ENCODE data around the gene KATNBL1. TPM values are rescaled to one million over a fixed set of nuclear protein-coding genes. Genes with fewer than 3 reads are reported as not detected.
"Not testable (repeated sequence)": the region's sequence is repeated elsewhere in the genome, so short reads cannot be mapped to it uniquely, and the experiment has no call there.

Gene KATNBL1
- polyA plus RNA-seq, 4 donors, result 8.6 to 40.3 (median 13.8) TPM

DNA sequence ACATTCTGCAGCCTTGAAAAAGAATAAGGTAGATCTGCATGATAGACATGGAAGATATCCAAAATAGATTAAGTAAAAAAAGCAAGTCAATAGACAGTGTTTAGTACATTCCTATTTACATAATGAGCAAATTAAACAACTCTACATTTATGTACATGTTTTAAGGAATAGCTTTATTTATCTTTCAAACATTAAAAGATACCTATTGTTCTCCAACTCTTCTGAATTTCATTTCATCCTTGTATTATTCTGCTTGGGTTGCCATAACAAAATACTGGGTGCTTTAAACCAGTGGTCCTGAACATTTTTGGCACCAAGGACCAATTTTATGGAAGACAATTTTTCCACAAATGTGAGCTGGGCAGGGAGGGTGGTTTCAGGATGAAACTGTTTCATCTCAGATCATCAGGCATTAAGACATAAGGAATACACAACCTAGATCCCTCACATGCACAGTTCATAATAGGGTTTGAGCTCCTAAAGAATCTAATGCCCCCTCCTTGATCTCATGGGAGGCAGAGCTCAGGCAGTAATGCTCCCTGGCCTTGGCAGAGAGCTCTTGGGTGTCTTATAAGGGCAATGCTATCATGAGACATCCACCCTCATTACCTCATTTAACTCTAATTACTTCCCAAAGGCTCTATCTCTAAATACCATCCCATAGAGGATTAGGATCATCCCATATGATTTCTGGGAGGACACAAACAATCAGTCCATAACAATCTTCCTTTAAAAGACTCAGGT, 6.8 kb upstream of the KATNBL1 start:
- H3K4me1 ChIP-seq (ENCODE audit: control insufficient read depth in 3 of 3, insufficient read depth in 2 of 3, low read depth in 1 of 3, low read length in 2 of 3), result no peaks in the 10 kb centered on the region
- no peak overlapping the region for H3K27ac ChIP-seq (ENCODE audit: low read depth in 1 of 3, low read length in 2 of 3)
- H3K4me3 ChIP-seq (ENCODE audit: low read depth in 1 of 3, low read length in 3 of 3), result no peak overlapping the region
- no peak for FAIRE-seq
- no peak for DNase-seq
- H3K27me3 ChIP-seq (ENCODE audit: control insufficient read depth in 3 of 3, insufficient read depth in 3 of 3, low read length in 3 of 3), result peaks cover 0 to 6% (median 0%) of the 10 kb centered on the region in 3 donors
- H3K36me3 ChIP-seq (ENCODE audit: control insufficient read depth in 3 of 3, insufficient read depth in 2 of 3, low read depth in 1 of 3, low read length in 3 of 3), result no peaks in the 10 kb centered on the region
- no peaks in the 10 kb centered on the region for H3K9me3 ChIP-seq (ENCODE audit: control insufficient read depth in 2 of 2, insufficient read depth in 1 of 2, low read depth in 1 of 2, low read length in 1 of 2)

DNA sequence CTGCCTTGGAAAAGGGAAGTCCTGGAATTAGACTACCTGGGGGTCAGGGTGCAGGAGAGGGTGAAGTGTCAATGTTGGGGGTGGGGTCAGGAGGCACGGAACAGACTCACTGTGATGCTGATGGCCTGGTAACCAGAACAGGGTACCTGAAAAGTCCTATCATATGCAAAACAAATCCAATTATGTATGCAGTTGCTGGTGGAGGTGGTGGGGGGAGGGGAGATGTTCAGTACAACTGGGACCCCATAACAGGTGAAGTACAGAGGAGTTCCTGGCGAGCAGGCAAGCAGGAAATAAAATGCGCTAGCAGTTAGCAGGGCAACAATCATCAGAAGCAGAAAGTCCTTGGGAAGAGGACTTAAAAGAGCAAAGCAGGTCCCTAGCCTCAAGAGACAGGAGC, 4.2 kb upstream of the KATNBL1 start:
- Histone ChIP-seq H3K9me3 (ENCODE audit: control insufficient read depth in 2 of 2, insufficient read depth in 1 of 2, low read depth in 1 of 2, low read length in 1 of 2) (no peaks in the 10 kb centered on the region), H3K4me1 (ENCODE audit: control insufficient read depth in 3 of 3, insufficient read depth in 2 of 3, low read depth in 1 of 3, low read length in 2 of 3) (no peaks in the 10 kb centered on the region), H3K36me3 (ENCODE audit: control insufficient read depth in 3 of 3, insufficient read depth in 2 of 3, low read depth in 1 of 3, low read length in 3 of 3) (no peaks in the 10 kb centered on the region), H3K4me3 (ENCODE audit: low read depth in 1 of 3, low read length in 3 of 3) (no peak overlapping the region), H3K27ac (ENCODE audit: low read depth in 1 of 3, low read length in 2 of 3) (no peak overlapping the region), H3K27me3 (ENCODE audit: control insufficient read depth in 3 of 3, insufficient read depth in 3 of 3, low read length in 3 of 3) (peaks cover 0 to 6% (median 0%) of the 10 kb centered on the region in 3 donors)
- WGBS, 3 donors, result 54 to 64% (median 56%) methylated on average over 3 of the region's 3 CpGs
- DNase-seq (no peak), FAIRE-seq (no peak)

DNA sequence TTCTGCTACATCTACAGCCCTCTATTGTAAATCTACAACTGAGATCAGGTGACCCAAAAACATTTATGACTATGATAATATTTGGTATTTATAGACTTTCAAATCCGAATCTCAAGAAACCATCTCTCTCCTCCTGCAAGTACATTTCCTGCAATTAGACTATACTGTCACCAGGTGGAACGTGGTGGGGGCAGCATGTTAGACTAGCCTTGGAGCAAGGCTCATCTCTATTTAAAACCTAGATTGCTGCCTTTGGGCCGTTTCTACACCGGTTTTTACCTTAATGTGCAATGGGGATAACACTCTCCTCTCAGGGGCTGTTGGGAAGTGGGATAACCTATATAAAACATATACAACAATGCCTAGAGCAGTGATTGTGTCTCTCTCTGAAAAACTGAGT, 3.8 kb upstream of the KATNBL1 start:
- 12 to 36% (median 23%) methylated on average over 4 of the region's 4 CpGs for WGBS, 3 donors
- no peak for FAIRE-seq
- no peak for DNase-seq

DNA sequence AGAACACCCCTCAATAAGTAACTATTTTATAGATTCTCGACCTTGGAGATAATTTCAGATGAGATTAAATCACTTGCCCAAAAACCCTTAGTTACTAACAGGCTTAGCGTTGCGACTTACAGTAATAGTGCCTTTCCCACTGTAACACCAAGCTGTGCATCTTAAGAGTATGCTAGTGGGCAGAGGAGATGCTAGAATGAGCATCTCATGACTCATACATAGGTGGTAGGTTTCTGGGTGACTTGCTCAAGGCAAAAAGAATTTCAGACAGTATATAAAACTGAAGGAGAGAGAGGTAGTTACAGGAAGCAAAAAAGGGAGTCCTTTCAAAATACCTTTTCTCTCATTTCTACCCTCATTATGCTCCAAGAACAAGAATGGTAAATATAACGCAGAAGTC, 3.9 kb downstream of the KATNBL1 start:
- peaks cover 2 to 6% (median 4%) of the 10 kb centered on the region in 3 donors for H3K4me1 ChIP-seq (ENCODE audit: control insufficient read depth in 3 of 3, insufficient read depth in 2 of 3, low read depth in 1 of 3, low read length in 2 of 3)
- peaks cover 0 to 6% (median 0%) of the 10 kb centered on the region in 3 donors for H3K36me3 ChIP-seq (ENCODE audit: control insufficient read depth in 3 of 3, insufficient read depth in 2 of 3, low read depth in 1 of 3, low read length in 3 of 3)
- H3K4me3 ChIP-seq (ENCODE audit: low read depth in 1 of 3, low read length in 3 of 3), result no peak overlapping the region
- 82 to 88% (median 88%) methylated on average over 4 of the region's 4 CpGs for WGBS, 3 donors
- DNase-seq, result no peak
- no peaks in the 10 kb centered on the region for H3K9me3 ChIP-seq (ENCODE audit: control insufficient read depth in 2 of 2, insufficient read depth in 1 of 2, low read depth in 1 of 2, low read length in 1 of 2)
- H3K27ac ChIP-seq (ENCODE audit: low read depth in 1 of 3, low read length in 2 of 3), result no peak overlapping the region
- FAIRE-seq, result no peak
- H3K27me3 ChIP-seq (ENCODE audit: control insufficient read depth in 3 of 3, insufficient read depth in 3 of 3, low read length in 3 of 3), result no peaks in the 10 kb centered on the region

More for the DNA sequence above, 3.8 kb upstream of the KATNBL1 start:
- no peak overlapping the region for H3K27ac ChIP-seq (ENCODE audit: low read depth in 1 of 3, low read length in 2 of 3)
- no peaks in the 10 kb centered on the region for H3K36me3 ChIP-seq (ENCODE audit: control insufficient read depth in 3 of 3, insufficient read depth in 2 of 3, low read depth in 1 of 3, low read length in 3 of 3)
- H3K27me3 ChIP-seq (ENCODE audit: control insufficient read depth in 3 of 3, insufficient read depth in 3 of 3, low read length in 3 of 3), result peaks cover 0 to 6% (median 0%) of the 10 kb centered on the region in 3 donors
- peaks cover 0 to 2% (median under 1%) of the 10 kb centered on the region in 3 donors for H3K4me1 ChIP-seq (ENCODE audit: control insufficient read depth in 3 of 3, insufficient read depth in 2 of 3, low read depth in 1 of 3, low read length in 2 of 3)
- H3K4me3 ChIP-seq (ENCODE audit: low read depth in 1 of 3, low read length in 3 of 3), result no peak overlapping the region
- H3K9me3 ChIP-seq (ENCODE audit: control insufficient read depth in 2 of 2, insufficient read depth in 1 of 2, low read depth in 1 of 2, low read length in 1 of 2), result no peaks in the 10 kb centered on the region

DNA sequence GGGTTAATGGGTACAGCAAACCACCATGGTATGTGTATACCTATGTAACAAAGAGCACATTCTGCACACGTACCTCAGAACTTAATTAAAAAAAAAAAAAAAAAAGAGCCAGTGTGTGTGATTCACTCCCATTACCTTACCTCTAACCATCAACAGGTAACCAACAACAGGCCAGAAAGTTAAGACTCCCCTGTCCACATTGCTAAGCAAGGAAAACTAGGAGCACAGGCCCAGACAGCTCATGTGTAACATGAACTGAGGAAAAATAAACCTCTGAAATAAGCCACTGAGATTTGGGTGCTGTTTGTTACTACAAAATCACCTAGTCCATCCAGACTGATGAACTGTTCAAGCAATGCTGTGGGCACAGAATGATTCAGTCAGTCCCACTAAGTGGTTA, 6.0 kb downstream of the KATNBL1 start:
- FAIRE-seq, result no peak
- peaks cover 2 to 6% (median 4%) of the 10 kb centered on the region in 3 donors for H3K4me1 ChIP-seq (ENCODE audit: control insufficient read depth in 3 of 3, insufficient read depth in 2 of 3, low read depth in 1 of 3, low read length in 2 of 3)
- no peak for DNase-seq

DNA sequence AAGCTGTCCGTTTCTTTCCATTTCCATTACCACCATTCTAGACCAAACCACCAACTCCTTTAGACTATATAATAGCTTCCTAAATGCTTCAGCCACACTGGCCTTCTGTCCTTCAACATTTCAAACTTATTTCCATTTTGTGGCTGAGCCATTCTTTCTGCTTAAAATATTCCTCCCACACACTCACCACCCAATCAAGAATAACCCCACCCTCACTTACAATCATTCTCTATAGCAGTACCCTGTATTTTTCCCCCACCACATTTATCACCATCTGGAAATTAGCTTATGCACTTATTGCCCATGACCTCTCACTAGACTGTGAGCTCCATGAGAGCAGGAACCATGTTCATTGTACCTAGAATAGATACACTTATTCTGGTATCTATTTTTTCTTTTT, 6.6 kb downstream of the KATNBL1 start:
- 82 to 91% (median 90%) methylated on average over 1 of the region's 1 CpG for WGBS, 3 donors
- no peak for DNase-seq
- Histone ChIP-seq H3K27me3 (ENCODE audit: control insufficient read depth in 3 of 3, insufficient read depth in 3 of 3, low read length in 3 of 3) (no peaks in the 10 kb centered on the region), H3K36me3 (ENCODE audit: control insufficient read depth in 3 of 3, insufficient read depth in 2 of 3, low read depth in 1 of 3, low read length in 3 of 3) (peaks cover 0 to 10% (median 0%) of the 10 kb centered on the region in 3 donors), H3K27ac (ENCODE audit: low read depth in 1 of 3, low read length in 2 of 3) (no peak overlapping the region), H3K4me3 (ENCODE audit: low read depth in 1 of 3, low read length in 3 of 3) (no peak overlapping the region), H3K9me3 (ENCODE audit: control insufficient read depth in 2 of 2, insufficient read depth in 1 of 2, low read depth in 1 of 2, low read length in 1 of 2) (no peaks in the 10 kb centered on the region), H3K4me1 (ENCODE audit: control insufficient read depth in 3 of 3, insufficient read depth in 2 of 3, low read depth in 1 of 3, low read length in 2 of 3) (peaks cover 0 to 3% (median 2%) of the 10 kb centered on the region in 3 donors)
- FAIRE-seq, result no peak

More for the DNA sequence above, 6.0 kb downstream of the KATNBL1 start:
- Histone ChIP-seq H3K27me3 (ENCODE audit: control insufficient read depth in 3 of 3, insufficient read depth in 3 of 3, low read length in 3 of 3) (no peaks in the 10 kb centered on the region), H3K9me3 (ENCODE audit: control insufficient read depth in 2 of 2, insufficient read depth in 1 of 2, low read depth in 1 of 2, low read length in 1 of 2) (no peaks in the 10 kb centered on the region), H3K4me3 (ENCODE audit: low read depth in 1 of 3, low read length in 3 of 3) (no peak overlapping the region), H3K27ac (ENCODE audit: low read depth in 1 of 3, low read length in 2 of 3) (no peak overlapping the region), H3K36me3 (ENCODE audit: control insufficient read depth in 3 of 3, insufficient read depth in 2 of 3, low read depth in 1 of 3, low read length in 3 of 3) (peaks cover 0 to 10% (median 0%) of the 10 kb centered on the region in 3 donors)
- WGBS, 3 donors, result 91 to 100% (median 100%) methylated on average over 1 of the region's 1 CpG

DNA sequence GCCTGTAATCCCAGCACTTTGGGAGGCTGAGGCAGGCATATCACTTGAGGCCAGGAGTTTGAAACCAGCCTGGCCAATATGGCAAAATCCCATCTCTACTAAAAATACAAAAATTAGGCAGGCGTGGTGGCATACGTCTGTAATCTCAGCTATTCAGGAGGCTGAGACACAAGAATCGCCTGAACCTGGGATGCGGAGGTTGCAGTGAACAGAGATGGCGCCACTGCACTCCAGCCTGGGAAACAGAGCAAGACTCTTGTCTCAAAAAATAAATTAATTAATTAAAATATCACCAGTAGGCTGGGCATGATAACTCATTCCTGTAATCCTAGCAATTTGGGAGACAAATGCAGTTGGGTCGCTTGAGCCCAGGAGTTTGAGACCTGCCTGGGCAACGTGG, 16.6 kb downstream of the KATNBL1 start:
- H3K4me3 ChIP-seq (ENCODE audit: low read depth in 1 of 3, low read length in 3 of 3); H3K4me1 ChIP-seq (ENCODE audit: control insufficient read depth in 3 of 3, insufficient read depth in 2 of 3, low read depth in 1 of 3, low read length in 2 of 3); H3K36me3 ChIP-seq (ENCODE audit: control insufficient read depth in 3 of 3, insufficient read depth in 2 of 3, low read depth in 1 of 3, low read length in 3 of 3); H3K27me3 ChIP-seq (ENCODE audit: control insufficient read depth in 3 of 3, insufficient read depth in 3 of 3, low read length in 3 of 3); FAIRE-seq; H3K9me3 ChIP-seq (ENCODE audit: control insufficient read depth in 2 of 2, insufficient read depth in 1 of 2, low read depth in 1 of 2, low read length in 1 of 2); H3K27ac ChIP-seq (ENCODE audit: low read depth in 1 of 3, low read length in 2 of 3); DNase-seq: not testable (repeated sequence)
- WGBS, 3 donors, result 83 to 94% (median 87%) methylated on average over 7 of the region's 7 CpGs

DNA sequence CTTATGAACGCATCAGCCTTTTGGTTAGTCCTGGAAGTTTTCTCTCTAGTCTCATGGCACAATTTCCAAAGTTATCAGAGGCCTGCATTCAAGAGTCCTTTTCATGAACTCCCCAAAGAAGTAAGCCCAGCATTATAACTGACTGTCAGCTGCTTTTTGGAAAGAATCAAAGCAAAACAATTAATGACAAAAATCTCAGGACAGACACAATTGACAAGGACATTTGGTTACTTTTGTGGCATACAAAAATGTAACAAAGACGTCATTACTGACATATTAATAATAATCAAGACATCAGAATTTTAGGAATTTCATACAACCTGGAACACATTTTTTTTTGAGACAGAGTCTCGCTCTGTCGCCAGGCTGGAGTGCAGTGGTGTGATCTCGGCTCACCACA, 21.2 kb downstream of the KATNBL1 start:
- Histone ChIP-seq H3K36me3 (ENCODE audit: control insufficient read depth in 3 of 3, insufficient read depth in 2 of 3, low read depth in 1 of 3, low read length in 3 of 3) (peaks cover 0 to 12% (median 2%) of the 10 kb centered on the region in 3 donors), H3K27ac (ENCODE audit: low read depth in 1 of 3, low read length in 2 of 3) (no peak overlapping the region), H3K4me1 (ENCODE audit: control insufficient read depth in 3 of 3, insufficient read depth in 2 of 3, low read depth in 1 of 3, low read length in 2 of 3) (no peaks in the 10 kb centered on the region), H3K27me3 (ENCODE audit: control insufficient read depth in 3 of 3, insufficient read depth in 3 of 3, low read length in 3 of 3) (no peaks in the 10 kb centered on the region), H3K9me3 (ENCODE audit: control insufficient read depth in 2 of 2, insufficient read depth in 1 of 2, low read depth in 1 of 2, low read length in 1 of 2) (peaks cover 0 to 11% of the 10 kb centered on the region in 2 donors), H3K4me3 (ENCODE audit: low read depth in 1 of 3, low read length in 3 of 3) (no peak overlapping the region)
- WGBS, 3 donors, result 86 to 92% (median 91%) methylated on average over 5 of the region's 5 CpGs
- DNase-seq (no peak), FAIRE-seq (no peak)

DNA sequence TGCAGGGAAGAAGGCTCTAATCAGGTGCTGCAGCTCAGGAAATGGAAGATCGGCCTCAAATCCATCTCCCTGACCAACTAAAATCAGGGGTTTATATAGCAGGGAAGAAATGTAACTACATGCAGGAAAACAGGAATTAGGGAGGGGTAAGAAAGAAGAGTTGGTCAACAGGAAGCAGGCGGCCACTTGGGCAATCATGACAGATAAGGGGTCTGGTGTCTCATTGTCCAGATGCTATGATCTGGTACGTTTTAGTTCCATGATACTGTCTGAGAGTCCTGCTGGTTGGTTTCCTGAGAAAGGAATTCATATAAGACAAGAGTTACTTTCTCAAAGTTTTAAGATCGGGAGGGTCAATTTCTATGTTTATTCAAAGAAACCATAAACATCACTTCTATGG, 24.2 kb downstream of the KATNBL1 start:
- no peak overlapping the region for H3K27ac ChIP-seq (ENCODE audit: low read depth in 1 of 3, low read length in 2 of 3)
- peaks cover 0 to 11% of the 10 kb centered on the region in 2 donors for H3K9me3 ChIP-seq (ENCODE audit: control insufficient read depth in 2 of 2, insufficient read depth in 1 of 2, low read depth in 1 of 2, low read length in 1 of 2)
- DNase-seq (no peak), FAIRE-seq (no peak)
- no peaks in the 10 kb centered on the region for H3K4me1 ChIP-seq (ENCODE audit: control insufficient read depth in 3 of 3, insufficient read depth in 2 of 3, low read depth in 1 of 3, low read length in 2 of 3)
- H3K36me3 ChIP-seq (ENCODE audit: control insufficient read depth in 3 of 3, insufficient read depth in 2 of 3, low read depth in 1 of 3, low read length in 3 of 3), result peaks cover 0 to 12% (median 2%) of the 10 kb centered on the region in 3 donors
- H3K27me3 ChIP-seq (ENCODE audit: control insufficient read depth in 3 of 3, insufficient read depth in 3 of 3, low read length in 3 of 3), result no peaks in the 10 kb centered on the region
- 70 to 98% (median 85%) methylated on average over 4 of the region's 4 CpGs for WGBS, 3 donors
- no peak overlapping the region for H3K4me3 ChIP-seq (ENCODE audit: low read depth in 1 of 3, low read length in 3 of 3)
